GM19395 (cell line): ENCODE results near the gene SLC7A10.

Source experiments
- ATAC-seq: cut with Tn5 transposase; IDR thresholded peaks from one replicate; pipeline ENCODE4 v1.9.1; 2021; ENCODE audit warnings: mild to moderate bottlenecking, moderate library complexity; ENCODE audit not compliant: unreplicated experiment

SLC7A10 gene

GRCh38 chr19:33225458-33225926 lies at the start of gene SLC7A10:
TSS of gene SLC7A10 (minus strand) at chr19:33225850. CDS start at chr19:33225703, 147 bp downstream.
- no peak for ATAC-seq

GRCh38 chr19:33274663-33275558 lies 49.3 kb upstream of the SLC7A10 start:
- no peak for ATAC-seq

- no peak for ATAC-seq
Measured at GRCh38 chr19:33273881-33274662, 48.4 kb upstream of the SLC7A10 start.

- ATAC-seq, result no peak
Measured at GRCh38 chr19:33273065-33273736, 47.6 kb upstream of the SLC7A10 start.

- no peak for ATAC-seq
Measured at GRCh38 chr19:33271246-33272021, 45.8 kb upstream of the SLC7A10 start.

- ATAC-seq, result no peak
Measured at GRCh38 chr19:33270769-33271168, 45.1 kb upstream of the SLC7A10 start.

- no peak for ATAC-seq
Measured at GRCh38 chr19:33269016-33269415, 43.4 kb upstream of the SLC7A10 start.

- no peak for ATAC-seq
Measured at GRCh38 chr19:33268162-33268991, 42.7 kb upstream of the SLC7A10 start.

GRCh38 chr19:33267706-33268105 lies 42.1 kb upstream of the SLC7A10 start:
- no peak for ATAC-seq

GRCh38 chr19:33266974-33267484 lies 41.4 kb upstream of the SLC7A10 start:
- ATAC-seq, result no peak

GRCh38 chr19:33264881-33265445 lies 39.3 kb upstream of the SLC7A10 start:
- ATAC-seq, result no peak

- ATAC-seq, result no peak
Measured at GRCh38 chr19:33263325-33264023, 37.8 kb upstream of the SLC7A10 start.

- ATAC-seq, result no peak
Measured at GRCh38 chr19:33261511-33262189, 36.0 kb upstream of the SLC7A10 start.

- ATAC-seq, result no peak
Measured at GRCh38 chr19:33260628-33261418, 35.2 kb upstream of the SLC7A10 start.

- no peak for ATAC-seq
Measured at GRCh38 chr19:33259539-33259938, 33.9 kb upstream of the SLC7A10 start.

GRCh38 chr19:33257828-33258227 lies 32.2 kb upstream of the SLC7A10 start:
- no peak for ATAC-seq

- no peak for ATAC-seq
Measured at GRCh38 chr19:33256261-33256660, 30.6 kb upstream of the SLC7A10 start.
